IgD-negative memory B cell (primary cell): ENCODE measurements around the gene TNIK. TPM values are rescaled to one million over a fixed set of nuclear protein-coding genes. Genes with fewer than 3 reads are reported as not detected.

Experiments
- H3K27ac Mint-ChIP-seq, 3 donors: one replicate each; pipeline ENCODE4 v1.8.0; 2020 to 2022; ENCODE audit warnings: mild to moderate bottlenecking in 3 of 3, mixed read lengths in 3 of 3, moderate library complexity in 1 of 3
- H3K27me3 Mint-ChIP-seq: one replicate; pipeline ENCODE4 v1.8.0; 2021; ENCODE audit warnings: mixed read lengths
- H3K36me3 Mint-ChIP-seq: one replicate; pipeline ENCODE4 v1.8.0; 2020; ENCODE audit warnings: mild to moderate bottlenecking, mixed read lengths
- H3K4me1 Mint-ChIP-seq, 3 donors: one replicate each; pipeline ENCODE4 v1.8.0; 2020 to 2022; ENCODE audit warnings: mixed read lengths in 3 of 3, mild to moderate bottlenecking in 1 of 3
- H3K4me3 Mint-ChIP-seq, 4 donors: one replicate each; pipeline ENCODE4 v1.8.0; 2020 to 2022; ENCODE audit warnings: mild to moderate bottlenecking in 4 of 4, mixed read lengths in 4 of 4, moderate library complexity in 3 of 4
- H3K9me3 Mint-ChIP-seq, 3 donors: one replicate each; pipeline ENCODE4 v1.8.0; 2020 to 2021; ENCODE audit warnings: mixed read lengths in 3 of 3, mild to moderate bottlenecking in 1 of 3
- polyA plus RNA-seq: library from polyadenylated mRNA; unstranded; fragments of 300-500 nt; fragmentation: Illumina TruSeq; gene quantifications from one replicate; pipeline ENCODE4 v1.2.3, GENCODE V29; 2021

TNIK gene
- polyA plus RNA-seq, 1 donor from 2014 or later, result 3.0 TPM

- H3K9me3 Mint-ChIP-seq, result peaks cover 0 to 7% (median 7%) of the 10 kb centered on the region in 3 donors
- no peak overlapping the region for H3K27ac Mint-ChIP-seq
- no peak overlapping the region for H3K4me3 Mint-ChIP-seq
- H3K36me3 Mint-ChIP-seq, result peaks cover 7% of the 10 kb centered on the region
- no peaks in the 10 kb centered on the region for H3K27me3 Mint-ChIP-seq
- H3K4me1 Mint-ChIP-seq, result no peaks in the 10 kb centered on the region
These were observed 301.0 kb downstream of the TNIK start for GRCh38 chr3:171159024-171159821.

GRCh38 chr3:171157980-171158379, 302.2 kb downstream of the TNIK start:
- no peaks in the 10 kb centered on the region for H3K27me3 Mint-ChIP-seq
- no peaks in the 10 kb centered on the region for H3K4me1 Mint-ChIP-seq
- H3K9me3 Mint-ChIP-seq, result peaks cover 0 to 4% (median 4%) of the 10 kb centered on the region in 3 donors
- no peak overlapping the region for H3K4me3 Mint-ChIP-seq
- H3K36me3 Mint-ChIP-seq, result peaks cover 5% of the 10 kb centered on the region
- H3K27ac Mint-ChIP-seq, result no peak overlapping the region

DNA sequence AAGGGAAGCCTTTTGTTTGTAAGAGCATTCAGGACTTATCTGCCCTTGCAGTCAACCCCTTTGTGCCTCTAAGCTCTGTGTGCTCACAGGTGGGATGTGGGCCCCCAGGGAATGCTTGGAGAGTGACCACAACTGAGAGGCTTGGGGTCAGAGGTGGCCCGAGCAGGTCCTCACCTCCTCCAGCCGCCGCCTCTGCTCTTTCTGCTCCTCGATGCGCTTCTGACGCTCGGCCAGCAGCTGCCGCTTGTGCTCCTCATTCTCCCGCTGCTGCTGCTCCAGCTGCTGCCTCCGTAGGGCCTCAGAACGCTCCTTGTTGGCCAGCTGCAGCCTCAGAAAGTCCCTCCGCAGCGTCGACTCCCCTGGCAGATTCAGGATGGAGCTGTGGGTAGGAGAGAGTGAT, 302.9 kb downstream of the TNIK start:
- no peak overlapping the region for H3K4me3 Mint-ChIP-seq
- H3K9me3 Mint-ChIP-seq, result peaks cover 0 to 1% (median 0%) of the 10 kb centered on the region in 3 donors
- peaks cover 5% of the 10 kb centered on the region for H3K36me3 Mint-ChIP-seq
- no peaks in the 10 kb centered on the region for H3K27me3 Mint-ChIP-seq
- H3K27ac Mint-ChIP-seq, result no peak overlapping the region
- no peaks in the 10 kb centered on the region for H3K4me1 Mint-ChIP-seq

- no peak overlapping the region for H3K27ac Mint-ChIP-seq
- H3K4me3 Mint-ChIP-seq, result no peak overlapping the region
- peaks cover 5% of the 10 kb centered on the region for H3K36me3 Mint-ChIP-seq
- H3K27me3 Mint-ChIP-seq, result no peaks in the 10 kb centered on the region
- H3K4me1 Mint-ChIP-seq, result no peaks in the 10 kb centered on the region
- H3K9me3 Mint-ChIP-seq, result peaks cover 0 to 1% (median 0%) of the 10 kb centered on the region in 3 donors
These were observed 303.7 kb downstream of the TNIK start for GRCh38 chr3:171156401-171157010.

DNA sequence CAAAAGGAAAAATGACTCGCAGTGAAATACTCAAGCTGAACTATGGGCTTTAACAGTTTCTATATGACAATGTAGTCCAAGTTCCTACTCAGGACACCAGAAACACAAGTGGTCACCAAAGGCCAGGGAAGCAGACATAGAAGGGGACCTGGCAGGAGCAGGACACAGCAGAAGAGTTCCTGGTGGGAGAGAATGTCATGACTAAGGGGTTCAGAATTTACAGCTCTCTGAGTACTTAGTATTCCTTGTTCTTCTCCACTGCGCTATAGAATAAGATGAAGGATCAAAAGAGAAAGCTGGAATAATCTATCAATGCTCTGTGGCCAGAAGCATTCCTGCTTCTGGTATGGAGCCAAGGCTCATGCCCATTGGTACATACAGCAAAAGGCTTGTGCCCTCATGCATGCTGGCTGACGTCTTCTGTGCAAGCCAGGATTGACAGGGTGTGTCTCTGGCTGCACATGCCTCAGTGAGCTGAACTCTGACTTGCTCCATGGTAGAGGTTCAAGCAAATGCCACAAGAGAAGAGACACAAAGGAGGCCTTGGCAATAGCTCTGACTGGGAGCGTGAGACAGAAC, 305.0 kb downstream of the TNIK start:
- peaks cover 0 to 1% (median 0%) of the 10 kb centered on the region in 3 donors for H3K9me3 Mint-ChIP-seq
- no peak overlapping the region for H3K4me3 Mint-ChIP-seq
- peaks cover 5% of the 10 kb centered on the region for H3K36me3 Mint-ChIP-seq
- H3K27me3 Mint-ChIP-seq, result no peaks in the 10 kb centered on the region
- H3K27ac Mint-ChIP-seq, result peak overlapping the region in 1 of 3 donors; percentile 14
- no peaks in the 10 kb centered on the region for H3K4me1 Mint-ChIP-seq

- no peaks in the 10 kb centered on the region for H3K9me3 Mint-ChIP-seq
- no peak overlapping the region for H3K27ac Mint-ChIP-seq
- no peak overlapping the region for H3K4me3 Mint-ChIP-seq
- no peaks in the 10 kb centered on the region for H3K4me1 Mint-ChIP-seq
- H3K36me3 Mint-ChIP-seq, result no peaks in the 10 kb centered on the region
- no peaks in the 10 kb centered on the region for H3K27me3 Mint-ChIP-seq
These were observed 309.3 kb downstream of the TNIK start for GRCh38 chr3:171150945-171151344.

DNA sequence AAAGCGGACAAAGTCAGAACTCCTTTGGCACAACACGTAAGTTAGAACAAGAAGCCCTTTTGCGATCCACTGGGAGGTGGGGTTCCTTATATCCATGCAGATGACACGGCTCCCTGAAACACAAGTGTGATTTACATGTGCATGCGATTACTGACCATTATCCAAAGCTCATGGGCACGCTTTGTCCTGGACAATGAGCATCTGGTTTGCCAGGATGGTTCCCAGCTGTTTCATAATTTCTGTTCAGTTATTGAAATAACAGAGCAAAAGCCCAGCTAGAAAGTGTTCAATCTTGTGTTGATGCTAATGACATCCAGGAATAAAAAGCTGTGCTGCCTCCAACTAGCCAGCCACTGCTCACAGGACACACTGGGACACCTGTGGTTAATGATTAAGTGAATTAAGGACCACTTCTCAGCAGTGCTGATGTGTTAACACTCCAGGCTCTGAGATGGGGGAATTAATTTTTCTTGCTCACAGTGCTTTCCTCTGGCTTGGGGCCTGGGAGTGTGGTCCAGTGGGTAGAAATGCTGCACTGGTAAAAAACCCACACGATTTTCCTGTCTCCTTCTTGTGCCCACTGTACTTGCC, 310.6 kb downstream of the TNIK start:
- Mint-ChIP-seq H3K27ac (no peak overlapping the region), H3K4me1 (no peaks in the 10 kb centered on the region), H3K9me3 (no peaks in the 10 kb centered on the region), H3K4me3 (no peak overlapping the region), H3K36me3 (no peaks in the 10 kb centered on the region), H3K27me3 (no peaks in the 10 kb centered on the region)

DNA sequence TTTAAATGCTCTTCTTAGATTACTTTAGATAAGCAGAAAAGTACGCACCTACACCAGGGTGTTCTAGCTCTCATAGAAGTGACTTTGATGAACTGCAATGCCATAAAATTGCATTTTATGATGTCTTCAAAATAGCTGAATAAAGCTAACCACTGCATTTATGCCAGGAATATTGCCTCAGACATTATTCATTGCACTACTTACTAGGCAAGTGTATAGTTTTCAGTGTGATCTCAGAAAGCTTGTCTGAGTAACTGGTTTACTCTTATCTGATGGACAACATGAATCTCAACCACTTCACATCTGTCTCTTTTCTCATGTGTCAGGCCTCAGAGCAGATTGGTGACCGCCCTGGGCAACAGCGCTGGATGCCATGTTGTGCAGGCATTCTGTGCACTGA, 314.4 kb downstream of the TNIK start:
- Mint-ChIP-seq H3K36me3 (peaks cover 2% of the 10 kb centered on the region), H3K4me1 (no peaks in the 10 kb centered on the region), H3K4me3 (no peak overlapping the region), H3K27ac (no peak overlapping the region), H3K9me3 (no peaks in the 10 kb centered on the region), H3K27me3 (peaks cover 2% of the 10 kb centered on the region)

- Mint-ChIP-seq H3K4me1 (peaks cover 0 to 1% (median 0%) of the 10 kb centered on the region in 3 donors), H3K27ac (no peak overlapping the region), H3K9me3 (no peaks in the 10 kb centered on the region), H3K36me3 (peaks cover 2% of the 10 kb centered on the region), H3K4me3 (no peak overlapping the region), H3K27me3 (peaks cover 2% of the 10 kb centered on the region)
These were observed 317.2 kb downstream of the TNIK start for GRCh38 chr3:171142985-171143384.

GRCh38 chr3:171140246-171140645, 320.0 kb downstream of the TNIK start:
- H3K4me3 Mint-ChIP-seq, result no peak overlapping the region
- H3K4me1 Mint-ChIP-seq, result peaks cover 0 to 1% (median 0%) of the 10 kb centered on the region in 3 donors
- H3K27ac Mint-ChIP-seq, result no peak overlapping the region
- peaks cover 2% of the 10 kb centered on the region for H3K27me3 Mint-ChIP-seq
- peaks cover 2% of the 10 kb centered on the region for H3K36me3 Mint-ChIP-seq
- H3K9me3 Mint-ChIP-seq, result no peaks in the 10 kb centered on the region

DNA sequence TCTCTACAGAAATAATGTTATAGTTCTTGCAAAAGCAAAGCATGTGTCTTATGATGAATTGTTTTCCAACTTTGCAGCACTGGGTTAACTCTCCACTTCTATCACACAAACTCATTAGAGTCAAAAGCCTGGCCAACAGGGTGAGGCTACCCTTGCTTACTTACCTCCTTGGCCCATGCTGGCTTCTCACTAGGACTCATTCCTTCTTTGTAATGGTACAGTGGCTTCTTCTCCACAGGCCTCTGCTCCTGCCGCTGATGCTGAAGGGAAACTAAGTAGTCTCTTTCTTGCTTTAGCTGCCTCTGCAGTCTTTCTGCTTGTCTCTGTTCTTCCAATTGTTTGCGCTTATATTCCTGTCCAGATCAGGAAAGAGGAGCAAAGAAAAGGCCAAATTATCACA, 322.2 kb downstream of the TNIK start:
- peaks cover 2% of the 10 kb centered on the region for H3K36me3 Mint-ChIP-seq
- no peak overlapping the region for H3K27ac Mint-ChIP-seq
- H3K4me1 Mint-ChIP-seq, result peaks cover 0 to 1% (median 0%) of the 10 kb centered on the region in 3 donors
- H3K27me3 Mint-ChIP-seq, result peaks cover 2% of the 10 kb centered on the region
- H3K4me3 Mint-ChIP-seq, result no peak overlapping the region
- no peaks in the 10 kb centered on the region for H3K9me3 Mint-ChIP-seq

DNA sequence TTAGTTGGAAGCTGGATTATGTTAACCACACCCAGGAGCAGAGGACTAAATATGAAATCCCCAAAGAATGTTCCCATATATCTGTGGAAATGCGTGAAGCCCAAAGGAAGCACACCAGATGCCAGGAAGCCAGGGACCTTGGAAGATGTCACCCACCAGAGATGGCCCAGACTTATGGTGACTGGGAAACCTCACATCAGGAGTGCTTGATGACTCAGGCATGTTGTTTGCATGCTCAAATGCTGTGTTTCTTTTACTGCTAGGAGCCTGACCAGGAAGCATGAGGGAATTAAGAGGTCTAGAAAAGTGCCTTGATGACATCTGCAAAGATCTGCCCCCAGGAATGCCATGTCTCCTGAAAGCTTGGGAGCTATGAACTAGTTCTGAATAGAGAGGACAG, 324.7 kb downstream of the TNIK start:
- Mint-ChIP-seq H3K36me3 (peaks cover 2% of the 10 kb centered on the region), H3K27ac (no peak overlapping the region), H3K4me3 (no peak overlapping the region), H3K4me1 (peaks cover 0 to 1% (median 0%) of the 10 kb centered on the region in 3 donors), H3K27me3 (no peaks in the 10 kb centered on the region), H3K9me3 (no peaks in the 10 kb centered on the region)

GRCh38 chr3:171133796-171134569, 326.2 kb downstream of the TNIK start:
- no peaks in the 10 kb centered on the region for H3K4me1 Mint-ChIP-seq
- no peaks in the 10 kb centered on the region for H3K9me3 Mint-ChIP-seq
- H3K4me3 Mint-ChIP-seq, result no peak overlapping the region
- H3K27ac Mint-ChIP-seq, result no peak overlapping the region
- H3K27me3 Mint-ChIP-seq, result no peaks in the 10 kb centered on the region
- H3K36me3 Mint-ChIP-seq, result peaks cover 2% of the 10 kb centered on the region

DNA sequence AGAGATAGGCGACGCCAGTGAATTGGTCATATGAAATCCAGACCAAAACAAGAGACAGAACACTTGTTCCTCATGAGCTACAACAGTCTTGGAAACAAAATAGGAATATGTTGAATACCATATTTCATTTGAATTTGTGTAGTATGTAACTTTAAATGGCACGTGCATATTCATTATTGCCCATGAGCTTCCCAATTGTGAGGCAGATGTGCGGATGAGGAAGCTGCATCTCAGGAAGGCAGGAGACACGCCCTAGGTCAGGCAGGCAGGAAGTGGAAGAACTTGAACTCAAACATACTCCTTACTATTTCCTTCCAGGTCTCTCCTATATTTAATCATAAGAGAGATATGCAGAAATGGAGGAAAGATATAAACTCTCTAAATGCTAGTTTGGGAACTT, 326.9 kb downstream of the TNIK start:
- no peak overlapping the region for H3K4me3 Mint-ChIP-seq
- peaks cover 2% of the 10 kb centered on the region for H3K36me3 Mint-ChIP-seq
- H3K27me3 Mint-ChIP-seq, result no peaks in the 10 kb centered on the region
- H3K9me3 Mint-ChIP-seq, result no peaks in the 10 kb centered on the region
- no peaks in the 10 kb centered on the region for H3K4me1 Mint-ChIP-seq
- no peak overlapping the region for H3K27ac Mint-ChIP-seq

DNA sequence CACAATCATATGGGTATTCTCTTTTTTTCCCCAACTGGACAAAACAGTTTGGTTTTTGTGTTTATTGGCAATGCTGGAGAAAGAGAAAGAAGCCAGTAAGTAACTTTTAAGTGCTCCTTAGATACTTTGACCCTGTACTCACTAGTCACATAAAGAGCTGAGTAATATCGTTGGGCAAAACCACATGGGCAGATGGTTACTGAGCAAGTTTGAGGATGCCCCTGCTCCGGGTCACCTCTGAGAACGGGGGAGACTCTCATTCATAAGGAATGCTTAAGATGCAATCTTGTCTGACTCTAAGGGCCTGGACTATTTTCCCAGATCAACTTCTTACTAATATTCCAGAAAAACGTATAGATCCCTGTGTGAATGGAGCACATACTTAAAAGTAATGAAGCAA, 327.3 kb downstream of the TNIK start:
- Mint-ChIP-seq H3K27me3 (no peaks in the 10 kb centered on the region), H3K4me1 (no peaks in the 10 kb centered on the region), H3K9me3 (no peaks in the 10 kb centered on the region), H3K36me3 (peaks cover 2% of the 10 kb centered on the region), H3K4me3 (no peak overlapping the region), H3K27ac (no peak overlapping the region)
